GM19193 (cell line): ENCODE results near the gene ZNF268.

Experiments used
- POLR2A ChIP-seq: IDR thresholded peaks from 4 replicates; pipeline ENCODE4 v1.6.1; 2011; ENCODE audit not compliant: insufficient read depth, insufficient read length; ENCODE audit errors: extremely low read depth

ZNF268 gene

DNA sequence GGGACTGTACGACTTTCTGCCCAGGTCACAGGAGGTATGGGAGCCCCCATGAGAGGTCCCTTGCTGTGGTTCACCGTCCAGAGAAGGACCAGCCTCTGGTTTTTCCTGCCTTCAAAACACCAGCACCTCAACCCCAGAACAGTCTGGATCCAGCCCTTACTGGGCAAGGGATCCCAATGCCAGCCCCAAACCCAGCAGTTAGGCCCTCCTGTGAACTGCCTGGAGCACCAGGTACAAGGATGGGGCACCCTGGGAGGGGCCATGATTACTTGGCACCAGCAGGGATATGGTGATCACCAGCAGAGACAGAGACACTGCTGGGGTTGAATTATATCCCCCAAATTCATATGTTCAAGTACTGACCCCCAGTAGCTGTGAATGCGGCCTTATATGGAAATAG, 34.4 kb downstream of the ZNF268 start:
- no peak for TF ChIP-seq POLR2A

DNA sequence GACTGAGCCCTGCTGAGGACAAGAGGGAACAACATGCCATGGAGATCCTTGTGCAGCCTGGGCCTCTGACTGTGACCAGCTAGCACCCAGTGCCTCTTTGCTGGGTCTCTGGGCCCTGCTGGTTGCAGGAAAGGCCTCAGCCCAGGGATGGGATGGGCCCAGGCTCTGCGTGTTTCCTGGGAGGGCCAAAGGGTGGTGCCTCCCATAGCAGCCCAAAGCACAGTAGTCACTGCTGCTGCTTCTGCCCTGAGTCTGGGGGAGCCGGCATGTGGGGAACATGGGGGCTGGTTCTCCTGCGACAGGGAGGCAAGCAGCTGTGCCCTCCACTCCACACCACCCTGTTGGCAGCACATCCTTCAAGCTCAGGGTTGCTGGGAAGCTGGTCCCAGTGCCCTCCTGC, 35.9 kb downstream of the ZNF268 start:
- no peak for TF ChIP-seq POLR2A

DNA sequence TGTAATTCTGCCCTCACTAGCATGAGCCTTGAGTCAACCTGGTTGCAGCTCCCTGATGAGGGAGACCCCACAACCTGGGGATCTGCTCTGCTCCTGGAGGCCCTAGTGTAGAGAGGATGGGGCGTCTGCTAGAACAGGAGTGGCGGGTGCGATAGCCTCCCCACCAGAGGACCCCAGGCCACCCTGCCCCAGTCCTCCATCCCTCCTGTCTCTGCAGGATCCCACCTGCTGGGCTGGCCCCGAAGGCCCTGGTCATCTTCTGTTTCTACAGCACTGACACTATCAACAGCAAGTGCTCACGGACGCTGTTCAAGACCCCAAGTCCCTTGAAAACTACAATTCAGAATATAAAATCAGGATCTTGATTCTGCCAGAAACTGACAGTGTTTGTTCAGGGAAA, 39.2 kb downstream of the ZNF268 start:
- no peak for TF ChIP-seq POLR2A

DNA sequence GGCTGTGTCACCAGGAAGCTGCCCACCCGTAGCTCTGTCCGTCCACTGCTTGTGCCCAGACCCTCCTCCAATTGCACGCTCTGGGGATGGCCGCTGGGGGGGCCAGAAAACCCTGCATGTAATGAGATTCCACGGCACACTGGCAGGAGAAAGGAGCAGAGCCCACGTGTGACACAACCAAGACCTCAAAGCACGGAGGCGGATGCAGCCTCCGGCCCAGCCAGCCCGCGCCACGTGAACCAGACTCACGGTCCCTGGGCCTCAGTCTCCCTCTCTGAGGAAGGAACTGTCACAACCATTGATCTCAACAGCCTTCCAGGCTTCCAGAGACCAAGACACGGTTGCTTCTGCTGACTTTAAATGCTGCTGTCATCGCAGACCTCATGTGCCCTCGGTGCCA, 39.9 kb downstream of the ZNF268 start:
- no peak for TF ChIP-seq POLR2A

DNA sequence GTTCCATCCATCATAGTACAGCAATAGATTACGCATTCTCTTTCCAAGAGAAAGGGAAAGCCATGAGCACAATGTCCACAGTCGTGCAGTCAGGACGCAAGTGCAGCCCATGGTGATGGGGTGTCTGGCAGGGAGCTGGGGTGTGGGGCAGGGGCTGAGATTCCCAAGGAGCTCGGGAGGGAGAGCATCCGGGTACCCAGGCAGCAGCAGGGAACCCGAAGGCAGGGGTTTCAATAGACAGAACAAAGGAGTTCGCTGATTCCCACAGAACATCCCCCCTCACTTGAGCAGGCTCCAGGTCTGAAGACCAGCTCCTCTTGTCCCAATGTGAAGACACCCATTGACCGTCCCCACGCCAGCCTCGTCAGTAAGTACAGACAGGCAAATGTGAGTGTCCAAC, 40.9 kb downstream of the ZNF268 start:
- no peak for TF ChIP-seq POLR2A

DNA sequence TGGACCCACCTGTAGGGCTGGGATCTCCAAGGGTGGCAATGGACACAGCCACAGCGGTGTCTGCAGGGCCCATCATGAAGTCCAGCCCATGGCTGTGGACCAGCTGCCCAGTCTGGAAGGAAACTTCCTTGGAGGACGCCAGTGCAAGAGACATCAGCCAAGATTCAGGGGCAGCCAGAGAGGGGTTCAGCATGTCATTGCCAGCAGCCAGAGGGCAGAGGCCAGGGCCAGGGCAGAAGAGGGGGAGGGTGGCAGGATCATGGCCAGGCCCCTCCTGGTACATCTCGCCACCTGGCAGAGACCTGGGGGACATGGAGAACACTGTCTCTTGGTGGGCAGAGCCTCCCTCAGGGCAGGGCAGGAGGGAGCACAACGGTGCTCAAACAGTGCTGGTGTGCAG, 44.2 kb downstream of the ZNF268 start:
- TF ChIP-seq POLR2A: no peak

DNA sequence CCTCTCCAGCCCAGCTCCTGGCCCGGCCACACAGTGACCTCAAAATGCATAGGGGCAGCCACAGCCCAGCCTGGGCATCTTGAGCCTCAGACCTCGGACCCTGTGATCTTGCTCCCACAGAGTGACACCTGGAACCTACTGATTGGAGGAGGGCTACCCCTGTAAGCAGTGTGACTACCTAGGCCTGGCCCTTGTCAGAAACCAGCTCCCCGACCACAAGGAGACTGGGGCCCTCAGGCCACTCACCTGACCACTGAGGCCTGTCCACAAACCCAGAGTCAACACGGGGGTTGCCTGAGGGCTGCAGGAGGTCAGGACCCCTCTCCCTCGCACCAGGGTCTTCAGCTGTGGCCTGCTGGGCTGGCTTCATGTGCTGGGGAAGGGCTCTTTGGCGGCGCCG, 45.4 kb downstream of the ZNF268 start:
- no peak for TF ChIP-seq POLR2A

DNA sequence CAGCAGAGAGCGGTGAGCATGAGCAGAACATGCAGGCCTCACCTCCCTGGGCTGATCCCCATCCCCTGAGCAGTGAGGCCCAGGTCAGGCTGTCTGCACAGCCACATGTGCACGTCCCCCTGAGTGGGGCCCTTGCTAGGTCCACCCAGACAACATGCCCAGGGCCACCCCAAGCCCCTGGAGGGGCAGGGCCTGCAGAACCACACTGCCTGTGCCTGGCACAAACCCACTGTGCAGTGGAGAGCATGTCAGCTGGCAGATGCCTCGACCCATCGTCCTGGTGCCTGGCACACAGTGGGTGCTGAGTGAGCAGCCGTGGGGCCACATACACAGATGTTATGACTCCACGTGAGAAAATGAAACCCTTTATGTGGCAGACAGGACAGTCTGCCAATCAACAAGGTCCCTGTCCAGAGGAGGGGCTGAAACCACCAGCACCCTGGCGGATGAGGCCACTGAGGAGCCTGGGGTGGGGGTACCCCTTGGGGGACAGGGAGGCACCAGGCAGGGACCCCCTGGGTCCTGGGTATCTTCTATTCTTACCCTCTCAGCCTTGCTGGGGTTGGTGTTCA, 46.1 kb downstream of the ZNF268 start:
- no peak for TF ChIP-seq POLR2A

DNA sequence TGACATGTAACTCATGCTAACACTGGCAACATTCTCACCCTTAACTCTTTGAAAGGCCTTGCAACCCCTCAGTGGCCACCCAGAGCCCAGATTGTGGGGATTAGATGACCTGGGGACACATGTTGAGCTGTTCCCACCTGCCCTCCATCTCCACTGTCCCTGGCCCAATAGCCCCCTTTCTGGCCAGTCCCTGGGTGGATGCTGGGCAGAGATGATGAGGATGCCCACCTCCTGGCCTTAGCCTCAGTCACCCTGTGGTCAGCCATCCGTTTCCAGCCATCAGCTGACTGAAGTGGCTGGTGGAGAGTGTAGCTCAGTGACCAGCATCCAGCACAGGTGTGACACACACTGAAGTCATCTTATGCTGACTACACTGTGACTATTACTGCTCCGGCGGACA, 49.7 kb downstream of the ZNF268 start:
- no peak for TF ChIP-seq POLR2A

DNA sequence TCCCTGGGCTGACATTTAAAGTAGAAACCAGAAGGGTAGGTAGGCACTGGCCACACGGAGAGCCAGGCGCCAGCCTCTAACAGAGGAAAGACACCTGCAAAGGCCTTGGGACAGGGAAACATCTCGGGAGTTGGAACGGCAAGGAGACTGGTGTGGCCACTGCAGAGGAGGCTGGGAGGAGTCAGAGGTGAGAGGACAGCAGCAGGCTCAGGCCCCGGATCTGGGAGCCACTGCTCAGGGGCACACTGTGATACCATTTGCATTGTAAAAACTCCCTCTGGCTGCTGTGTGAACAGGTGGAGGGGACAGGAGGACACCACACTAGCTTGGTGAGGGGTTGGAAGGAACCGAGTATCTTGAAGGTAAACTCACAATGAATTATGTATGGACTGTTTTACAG, 51.7 kb downstream of the ZNF268 start:
- TF ChIP-seq POLR2A: no peak

DNA sequence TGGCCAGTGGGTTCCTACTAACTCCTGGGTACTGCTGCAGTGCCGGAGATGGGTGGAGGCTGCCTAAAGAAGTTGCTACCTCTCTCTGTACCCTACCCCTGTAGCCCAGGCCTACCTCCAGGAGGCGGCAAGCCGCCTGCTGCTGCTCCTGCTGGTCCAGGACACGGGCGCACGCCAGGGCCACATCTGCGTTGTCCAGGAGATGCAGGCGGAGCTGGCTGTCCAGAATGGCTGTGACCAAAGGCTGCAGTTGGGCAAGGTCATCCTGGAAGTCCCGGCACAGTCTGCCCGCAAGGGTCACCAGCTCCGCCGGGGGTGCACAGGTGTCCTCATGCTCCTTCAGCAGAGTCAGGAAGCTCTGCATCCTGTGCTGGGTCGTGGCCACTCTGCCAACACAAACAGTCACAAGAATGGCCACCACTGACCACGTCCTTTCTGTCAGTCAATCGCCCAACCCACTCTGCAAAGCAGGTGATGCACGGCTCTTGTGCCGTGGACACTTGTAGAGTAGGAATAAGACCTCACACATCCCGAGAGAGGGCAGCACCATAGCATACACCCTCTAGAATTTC, 52.8 kb downstream of the ZNF268 start:
- no peak for TF ChIP-seq POLR2A

DNA sequence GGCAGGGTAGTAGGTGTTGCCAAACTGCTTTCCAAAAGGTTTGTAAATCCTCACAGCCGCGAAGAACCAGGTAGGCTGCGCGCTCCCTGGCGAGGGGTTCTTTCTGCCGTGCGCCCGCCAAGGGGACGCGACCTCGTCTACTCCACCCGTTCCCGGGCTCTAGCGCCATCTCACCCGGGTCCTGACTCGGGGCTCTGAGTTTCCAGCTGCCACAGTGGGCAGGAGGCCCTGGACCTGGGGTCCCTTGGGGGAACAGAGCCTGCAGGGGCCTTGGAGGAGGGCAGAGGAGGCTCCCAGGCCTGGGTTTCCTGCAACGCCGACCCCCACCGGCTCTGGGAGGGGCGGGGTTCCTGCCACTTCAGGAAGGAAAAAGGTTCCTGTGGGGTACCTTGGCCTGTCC, 53.7 kb downstream of the ZNF268 start:
- no peak for TF ChIP-seq POLR2A

DNA sequence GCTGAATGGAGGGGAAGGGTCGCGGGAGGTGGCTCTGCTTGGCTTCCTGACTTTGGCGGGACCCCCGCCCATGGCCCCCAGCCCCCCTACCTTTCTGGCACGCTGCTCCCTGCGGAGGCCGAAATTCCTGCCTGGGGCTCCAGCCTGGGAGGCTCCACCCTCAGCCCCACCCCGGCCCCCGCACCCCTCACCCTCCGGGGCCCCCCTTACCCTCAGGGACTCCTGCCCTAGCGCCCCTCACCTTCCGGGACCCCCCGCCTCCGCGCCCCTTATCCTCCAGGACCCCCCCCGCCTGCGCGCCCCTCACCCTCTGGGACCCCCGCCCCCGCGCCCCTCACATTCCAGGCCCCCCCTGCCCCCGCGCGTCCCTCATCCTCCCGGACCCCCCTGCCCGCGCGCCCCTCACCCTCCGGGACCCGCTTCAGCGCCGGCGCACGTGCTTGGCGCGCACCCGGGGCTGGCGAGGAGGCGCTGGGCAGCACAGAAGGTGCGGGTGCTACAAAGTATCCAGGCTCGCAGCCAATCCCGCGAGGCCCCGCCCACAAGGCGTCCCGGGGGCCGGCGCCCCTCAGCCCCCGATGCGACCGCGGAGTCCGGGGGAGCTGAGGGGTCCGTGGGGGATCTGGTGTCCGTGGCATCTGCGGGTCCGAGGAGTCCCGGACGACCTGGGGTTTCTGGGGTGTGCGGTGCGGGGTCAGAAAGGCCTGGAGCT, 54.3 kb downstream of the ZNF268 start, which contains the start of gene ANHX:
Gene ANHX (minus strand): TSS at position 477 of the 712 bp plus-strand sequence. CDS start 1,521 bp downstream, outside the sequence.
- TF ChIP-seq POLR2A: no peak

DNA sequence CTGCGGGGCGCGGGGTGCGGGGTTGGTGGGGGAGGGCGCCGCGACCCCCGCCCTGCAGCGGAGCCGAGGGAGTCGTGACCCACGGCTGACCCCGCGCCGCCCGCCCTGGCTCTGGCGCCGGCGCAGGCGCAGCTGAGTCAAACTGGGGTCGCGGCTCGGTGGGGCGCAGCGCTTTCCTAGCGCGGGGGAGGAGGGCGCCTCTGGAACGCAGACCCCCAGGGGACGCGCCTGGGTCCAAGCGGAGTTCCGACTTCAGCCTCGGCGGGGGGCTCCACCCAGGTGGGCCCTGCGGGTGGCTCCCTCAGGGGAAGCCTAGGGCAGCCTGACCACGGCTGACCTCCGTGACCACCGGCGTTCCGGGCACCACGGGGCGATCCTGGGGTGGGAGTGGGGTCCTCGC, 54.8 kb downstream of the ZNF268 start:
- TF ChIP-seq POLR2A: no peak

DNA sequence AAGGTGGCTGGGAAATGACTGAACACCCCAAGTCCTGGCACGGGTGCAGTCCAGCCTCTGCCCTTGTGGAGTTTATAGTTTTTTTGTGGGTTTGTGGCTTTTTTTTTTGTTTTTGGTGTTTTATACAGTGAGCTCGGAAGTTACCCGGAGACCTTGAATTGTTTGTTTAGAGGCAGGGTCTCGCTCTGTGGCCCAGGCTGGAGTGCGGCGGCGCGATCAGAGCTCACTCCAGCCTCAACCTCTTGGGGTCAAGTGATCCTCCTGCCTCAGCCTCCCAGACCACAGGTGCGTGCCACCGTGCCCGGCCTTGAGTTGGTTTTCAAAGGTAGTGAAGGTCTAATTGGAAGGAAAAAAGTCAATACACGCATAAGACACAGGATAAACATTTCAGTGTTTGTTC, 55.3 kb downstream of the ZNF268 start:
- no peak for TF ChIP-seq POLR2A

DNA sequence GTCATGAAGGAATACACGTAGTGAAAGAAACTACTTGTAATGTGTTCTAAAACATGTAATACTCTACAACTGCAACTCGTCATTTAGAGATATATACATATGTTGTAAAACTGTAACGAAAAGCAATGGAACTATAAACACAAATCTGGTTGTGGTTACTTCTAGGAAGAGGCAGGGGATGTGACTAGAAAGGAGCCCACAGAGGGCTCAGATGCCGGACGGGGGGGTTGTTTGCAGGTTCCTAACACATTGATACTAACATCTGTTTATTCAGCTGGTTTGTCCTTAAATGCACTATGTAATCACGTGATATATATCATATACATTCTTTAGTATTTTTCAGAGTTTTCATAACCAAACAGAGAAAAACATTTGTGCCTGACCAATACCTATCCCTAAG, 70.4 kb downstream of the ZNF268 start:
- no peak for TF ChIP-seq POLR2A
